Nephron (organoid): ENCODE data around the gene MYOF.

Experiments
- H3K27ac Mint-ChIP-seq, 3 experiments: 2 replicates each; pipeline ENCODE4 v1.8.0; 2020; ENCODE audit warnings: mixed read lengths in 3 of 3, mild to moderate bottlenecking in 2 of 3, moderate library complexity in 1 of 3
- H3K27me3 Mint-ChIP-seq: 2 replicates; pipeline ENCODE4 v1.8.0; 2021; ENCODE audit warnings: low read depth, mild to moderate bottlenecking, moderate library complexity, mixed read lengths
- H3K36me3 Mint-ChIP-seq: 2 replicates; pipeline ENCODE4 v1.8.0; 2020; ENCODE audit warnings: low read depth, mixed read lengths
- H3K4me1 Mint-ChIP-seq: 2 replicates; pipeline ENCODE4 v1.8.0; 2020; ENCODE audit warnings: mixed read lengths
- H3K4me3 Mint-ChIP-seq, 3 experiments: 2 replicates each; pipeline ENCODE4 v1.8.0; 2020; ENCODE audit warnings: mild to moderate bottlenecking in 3 of 3, mixed read lengths in 3 of 3, moderate library complexity in 2 of 3
- H3K9me3 Mint-ChIP-seq: 2 replicates; pipeline ENCODE4 v1.8.0; 2020; ENCODE audit warnings: mixed read lengths
- CTCF ChIP-seq, 3 experiments: fragments of 200-600 bp; sonication (generic); IDR thresholded peaks; one replicate each; pipeline ENCODE4 v1.5.0; 2021; ENCODE audit warnings: antibody characterized with exemption in 3 of 3; ENCODE audit not compliant: unreplicated experiment in 3 of 3

MYOF gene

GRCh38 chr10:93462881-93463280, 19.3 kb downstream of the MYOF start:
- TF ChIP-seq CTCF (IDR thresholded peaks at IDR 0.05; ENCODE audit: unreplicated experiment in 3 of 3), result no peak
- H3K27ac Mint-ChIP-seq, result peak overlapping the region; percentile 55 to 79 (median 76)
- H3K9me3 Mint-ChIP-seq, result no peaks in the 10 kb centered on the region
- no peaks in the 10 kb centered on the region for H3K27me3 Mint-ChIP-seq
- H3K4me1 Mint-ChIP-seq, result peaks cover 55% of the 10 kb centered on the region
- no peak overlapping the region for H3K4me3 Mint-ChIP-seq
- H3K36me3 Mint-ChIP-seq, result peaks cover 5% of the 10 kb centered on the region

GRCh38 chr10:93462371-93462770, 19.8 kb downstream of the MYOF start:
- no peaks in the 10 kb centered on the region for H3K27me3 Mint-ChIP-seq
- H3K36me3 Mint-ChIP-seq, result peaks cover 5% of the 10 kb centered on the region
- TF ChIP-seq CTCF (IDR thresholded peaks at IDR 0.05; ENCODE audit: unreplicated experiment in 3 of 3), result no peak

GRCh38 chr10:93461807-93462178, 20.3 kb downstream of the MYOF start:
- peaks cover 55% of the 10 kb centered on the region for H3K4me1 Mint-ChIP-seq
- no peaks in the 10 kb centered on the region for H3K9me3 Mint-ChIP-seq
- H3K36me3 Mint-ChIP-seq, result peaks cover 5% of the 10 kb centered on the region
- H3K27me3 Mint-ChIP-seq, result no peaks in the 10 kb centered on the region
- no peak overlapping the region for H3K4me3 Mint-ChIP-seq
- TF ChIP-seq CTCF (IDR thresholded peaks at IDR 0.05; ENCODE audit: unreplicated experiment in 3 of 3), result no peak
- peak overlapping the region; percentile 72 to 90 (median 84) for H3K27ac Mint-ChIP-seq

More at GRCh38 chr10:93462371-93462770, 19.8 kb downstream of the MYOF start:
- H3K4me3 Mint-ChIP-seq, result no peak overlapping the region
- H3K4me1 Mint-ChIP-seq, result peaks cover 55% of the 10 kb centered on the region
- no peaks in the 10 kb centered on the region for H3K9me3 Mint-ChIP-seq
- H3K27ac Mint-ChIP-seq, result peak overlapping the region; percentile 55 to 79 (median 76)

- no peak for TF ChIP-seq CTCF (IDR thresholded peaks at IDR 0.05; ENCODE audit: unreplicated experiment in 3 of 3)
- Mint-ChIP-seq H3K36me3 (peaks cover 9% of the 10 kb centered on the region), H3K27me3 (no peaks in the 10 kb centered on the region), H3K9me3 (no peaks in the 10 kb centered on the region), H3K4me1 (peaks cover 60% of the 10 kb centered on the region), H3K27ac (peak overlapping the region; percentile 72 to 90 (median 84)), H3K4me3 (no peak overlapping the region)
These were observed 20.9 kb downstream of the MYOF start for GRCh38 chr10:93461109-93461806.

- Mint-ChIP-seq H3K27me3 (no peaks in the 10 kb centered on the region), H3K27ac (peak overlapping the region; percentile 95 to 99 (median 98)), H3K4me1 (peaks cover 54% of the 10 kb centered on the region), H3K4me3 (no peak overlapping the region), H3K9me3 (no peaks in the 10 kb centered on the region), H3K36me3 (peaks cover 13% of the 10 kb centered on the region)
- TF ChIP-seq CTCF (IDR thresholded peaks at IDR 0.05; ENCODE audit: unreplicated experiment in 3 of 3), result no peak
These were observed 22.7 kb downstream of the MYOF start for GRCh38 chr10:93459466-93459865.

DNA sequence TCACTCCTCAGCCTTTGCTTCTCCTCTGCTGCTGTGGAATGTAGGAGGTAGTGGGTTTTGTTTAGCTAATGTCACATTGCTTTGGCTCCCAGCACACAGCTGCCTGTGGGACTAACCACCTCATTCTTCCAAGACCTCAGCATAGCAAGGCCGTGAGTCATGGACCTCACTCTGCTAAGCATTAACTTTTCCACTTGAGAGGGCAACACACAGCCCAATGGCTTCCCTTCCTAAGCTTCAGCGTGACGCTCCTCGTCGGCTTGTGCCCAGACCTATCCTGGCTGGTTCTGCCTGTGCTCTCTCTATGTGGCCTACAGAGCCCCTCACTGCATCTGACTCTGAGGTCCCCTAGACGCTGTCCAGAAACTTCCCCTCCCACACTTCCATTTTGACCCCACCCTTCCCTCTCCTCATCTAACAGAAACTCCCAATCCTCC, 23.3 kb downstream of the MYOF start:
- Mint-ChIP-seq H3K27ac (peak overlapping the region; percentile 95 to 99 (median 98)), H3K4me1 (peaks cover 48% of the 10 kb centered on the region), H3K4me3 (peak overlapping the region in 2 of 3 experiments; percentile 2 to 26), H3K9me3 (no peaks in the 10 kb centered on the region), H3K36me3 (peaks cover 13% of the 10 kb centered on the region), H3K27me3 (no peaks in the 10 kb centered on the region)
- no peak for TF ChIP-seq CTCF (IDR thresholded peaks at IDR 0.05; ENCODE audit: unreplicated experiment in 3 of 3)
